Stomach smooth muscle (tissue), 2 donors: ENCODE measurements around the gene ZFP14.
A peak's percentile ranks its signal among the peaks of the same experiment; 100 is the strongest.

ENCODE experiments used
- H3K27ac ChIP-seq: one replicate; pipeline ENCODE4 v1.7.0; 2013; ENCODE audit warnings: mild to moderate bottlenecking, low read length, inconsistent platforms
- H3K27me3 ChIP-seq, 2 donors: one replicate each; pipeline ENCODE4 v1.7.0; 2013; ENCODE audit warnings: low read length in 2 of 2; ENCODE audit not compliant: insufficient read depth in 2 of 2, control insufficient read depth in 1 of 2
- H3K36me3 ChIP-seq, 2 donors: one replicate each; pipeline ENCODE4 v1.7.0; 2013; ENCODE audit warnings: low read length in 2 of 2; ENCODE audit not compliant: control insufficient read depth in 2 of 2, insufficient read depth in 2 of 2
- H3K4me1 ChIP-seq: one replicate; pipeline ENCODE4 v1.7.0; 2013; ENCODE audit warnings: low read length; ENCODE audit not compliant: control insufficient read depth, insufficient read depth
- H3K4me3 ChIP-seq, 2 donors: one replicate each; pipeline ENCODE4 v1.7.0; 2013; ENCODE audit warnings: low read length in 2 of 2
- H3K9ac ChIP-seq, 2 donors: one replicate each; pipeline ENCODE4 v1.7.0; 2013; ENCODE audit warnings: low read length in 2 of 2, mild to moderate bottlenecking in 1 of 2
- H3K9me3 ChIP-seq, 2 donors: one replicate each; pipeline ENCODE4 v1.7.0; 2013; ENCODE audit warnings: low read length in 2 of 2; ENCODE audit not compliant: control insufficient read depth in 2 of 2
- donor health status: healthy.
- donor health status: Pancreatic carcinoma.

Gene ZFP14

DNA sequence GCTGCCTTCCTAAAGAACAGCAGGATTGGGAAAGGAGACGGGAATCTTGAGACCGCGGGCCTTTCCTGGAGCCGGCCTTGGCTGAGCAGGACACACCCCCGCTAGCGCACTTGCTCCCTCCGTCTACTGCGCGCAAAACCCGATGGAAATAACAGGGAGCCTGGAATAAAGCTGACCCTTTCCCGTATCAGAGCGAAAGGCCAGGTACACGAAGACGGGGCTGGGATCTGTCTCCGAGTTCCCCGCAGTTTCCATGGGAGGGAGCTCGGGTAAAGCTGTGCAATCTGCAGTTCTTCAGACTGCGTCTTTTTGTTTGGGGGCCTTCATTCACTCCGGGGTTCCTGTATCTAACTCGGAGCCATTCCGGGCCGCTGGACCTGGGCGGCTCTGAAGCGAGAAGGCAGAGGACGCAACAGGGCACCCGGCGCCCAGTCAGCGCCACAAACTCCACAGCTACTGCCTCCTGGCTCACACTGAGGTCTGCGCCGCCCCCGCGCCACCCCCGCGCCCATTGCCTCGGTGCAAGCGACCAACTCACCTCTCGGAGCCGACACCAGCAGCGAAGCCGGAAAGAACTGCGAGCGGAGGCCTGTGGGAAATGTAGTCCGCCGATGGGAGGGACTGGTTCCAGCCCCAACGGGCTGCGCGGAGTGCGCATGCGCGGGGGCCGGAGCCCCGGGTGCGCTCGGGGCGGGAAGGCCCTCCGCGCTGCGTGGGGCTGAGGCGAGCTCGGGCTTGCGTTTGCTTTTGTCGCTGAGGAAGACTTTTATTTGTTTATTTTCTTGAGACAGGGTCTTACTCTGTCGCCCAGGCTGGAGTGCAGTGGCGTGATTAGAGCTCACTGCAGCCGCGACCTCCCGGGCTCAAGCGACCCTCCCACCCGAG, at the start of gene ZFP14:
Gene ZFP14 (minus strand): TSS at position 577 of the 885 bp plus-strand sequence. CDS start 11,309 bp downstream, outside the sequence.
- Histone ChIP-seq H3K27me3 (no peaks in the 10 kb centered on the region), H3K9me3 (no peaks in the 10 kb centered on the region), H3K4me3 (peak within 1 kb of the TSS; percentile 90 to 98), H3K27ac (peak within 1 kb of the TSS; percentile 79), H3K9ac (peak within 1 kb of the TSS; percentile 86 to 88), H3K4me1 (peaks cover 17% of the 10 kb centered on the region), H3K36me3 (no peaks in the 10 kb centered on the region)

DNA sequence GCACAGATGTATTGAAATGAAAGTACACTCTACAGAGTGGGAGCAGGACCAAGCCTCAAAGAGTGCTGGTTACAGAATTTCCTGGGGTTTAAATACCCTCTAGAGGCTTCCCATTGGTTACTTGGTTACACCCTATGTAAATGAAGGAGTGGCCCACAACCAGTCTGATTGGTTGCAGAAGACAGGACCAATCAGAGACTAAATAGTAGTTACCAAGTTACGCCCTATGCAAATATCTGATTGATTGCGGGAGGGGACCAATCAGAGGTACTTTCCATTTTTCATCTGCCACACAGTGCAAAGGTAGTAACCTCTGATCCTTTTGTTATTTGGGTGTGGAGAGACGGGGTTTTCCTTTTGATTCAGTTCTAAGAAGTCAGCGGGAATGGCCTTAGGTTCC, 44.9 kb upstream of the ZFP14 start:
- H3K27me3 ChIP-seq = peaks cover 0 to 4% of the 10 kb centered on the region in 2 donors
- H3K9me3 ChIP-seq = peaks cover 0 to 2% of the 10 kb centered on the region in 2 donors
- H3K36me3 ChIP-seq = no peaks in the 10 kb centered on the region
- no peak overlapping the region for H3K9ac ChIP-seq
- H3K4me3 ChIP-seq = no peak overlapping the region
- peaks cover 6% of the 10 kb centered on the region for H3K4me1 ChIP-seq
- H3K27ac ChIP-seq = no peak overlapping the region

DNA sequence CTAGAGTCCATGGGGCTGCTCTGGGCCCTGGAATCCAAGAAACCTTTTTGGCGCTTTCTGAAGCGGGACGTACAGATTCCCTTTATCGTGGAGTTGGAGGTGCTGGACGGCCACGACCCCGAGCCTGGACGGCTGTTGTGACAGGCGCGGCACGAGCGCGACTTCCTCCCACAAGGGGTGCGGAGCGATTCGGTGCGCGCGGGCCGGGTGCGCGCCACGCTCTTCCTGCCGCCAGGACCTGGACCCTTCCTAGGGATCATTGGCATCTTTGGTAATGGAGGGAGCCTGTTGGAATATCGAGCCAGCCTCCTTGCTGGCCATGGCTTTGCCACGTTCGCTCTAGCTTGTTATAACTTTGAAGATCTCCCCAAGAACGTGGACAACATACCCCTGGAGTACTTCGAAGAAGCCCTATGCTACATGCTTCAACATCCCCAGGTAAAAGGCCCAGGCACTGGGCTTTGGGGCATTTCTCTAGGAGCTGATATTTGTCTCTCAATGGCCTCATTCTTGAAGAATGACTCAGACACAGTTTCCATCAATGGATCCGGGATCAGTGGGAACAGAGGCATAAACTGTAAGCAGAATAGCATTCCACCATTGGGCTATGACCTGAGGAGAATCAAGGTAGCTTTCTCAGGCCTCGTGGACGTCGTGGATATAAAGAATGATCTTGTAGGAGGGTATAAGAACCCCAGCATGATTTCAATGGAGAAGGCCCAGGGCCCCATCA, 42.9 kb upstream of the ZFP14 start:
- Histone ChIP-seq H3K4me3 (peak overlapping the region; percentile 74 to 75), H3K9me3 (no peaks in the 10 kb centered on the region), H3K27me3 (peaks cover 0 to 4% of the 10 kb centered on the region in 2 donors), H3K36me3 (no peaks in the 10 kb centered on the region), H3K9ac (peak overlapping the region; percentile 47 to 55), H3K27ac (no peak overlapping the region), H3K4me1 (peaks cover 20% of the 10 kb centered on the region)

DNA sequence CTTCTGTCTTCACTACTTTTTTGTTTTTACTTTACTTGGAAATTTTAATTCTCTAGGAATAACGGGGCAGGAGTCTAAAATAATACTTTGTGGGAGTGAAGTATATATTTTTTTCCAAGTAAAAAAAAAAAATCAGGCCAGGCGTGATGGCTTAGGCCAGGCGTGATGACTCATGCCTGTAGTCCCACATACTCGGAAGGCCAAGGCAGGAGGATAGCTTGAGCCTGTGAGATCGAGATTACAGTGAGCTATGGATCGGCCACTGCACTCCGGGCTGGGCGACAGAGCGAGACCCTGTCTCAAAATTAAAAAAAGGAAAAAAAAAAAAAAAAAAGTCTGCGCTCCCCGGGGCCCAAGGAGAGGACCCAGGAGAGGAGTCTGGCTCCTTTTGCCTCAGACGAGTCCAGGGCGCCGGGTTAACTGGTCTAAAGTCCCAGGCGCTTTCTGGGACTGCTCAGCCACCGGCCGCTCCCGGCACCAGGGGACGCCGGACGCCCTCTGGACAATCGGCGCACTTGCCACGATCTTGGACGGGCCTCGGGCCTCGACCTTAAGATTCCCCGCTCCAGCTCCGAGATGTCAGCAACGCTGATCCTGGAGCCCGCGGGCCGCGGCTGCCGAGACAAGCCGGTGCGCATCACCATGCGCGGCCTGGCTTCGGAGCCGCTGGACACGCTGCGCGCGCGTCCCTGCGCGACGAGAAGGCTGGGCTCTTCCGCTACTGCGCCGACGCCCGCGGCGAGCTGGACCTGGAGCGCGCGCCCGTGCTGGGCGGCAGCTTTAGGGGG, 42.2 kb upstream of the ZFP14 start:
- Histone ChIP-seq H3K4me3 (peak overlapping the region; percentile 74 to 75), H3K27ac (no peak overlapping the region), H3K36me3 (no peaks in the 10 kb centered on the region), H3K9ac (peak overlapping the region; percentile 47 to 55), H3K4me1 (peaks cover 20% of the 10 kb centered on the region), H3K9me3 (no peaks in the 10 kb centered on the region), H3K27me3 (peaks cover 0 to 4% of the 10 kb centered on the region in 2 donors)

GRCh38 chr19:36418287-36419001, 39.4 kb upstream of the ZFP14 start, which contains the start of gene ZFP82:
ZFP82 (minus strand) TSS chr19:36418644; CDS start chr19:36409789, 8,855 bp downstream.
- Histone ChIP-seq H3K27ac (peak within 1 kb of the TSS; percentile 86), H3K4me1 (peaks cover 20% of the 10 kb centered on the region), H3K36me3 (no peaks in the 10 kb centered on the region), H3K27me3 (peaks cover 0 to 4% of the 10 kb centered on the region in 2 donors), H3K9ac (peak within 1 kb of the TSS; percentile 83 to 93), H3K4me3 (peak within 1 kb of the TSS; percentile 63 to 91), H3K9me3 (no peaks in the 10 kb centered on the region)

DNA sequence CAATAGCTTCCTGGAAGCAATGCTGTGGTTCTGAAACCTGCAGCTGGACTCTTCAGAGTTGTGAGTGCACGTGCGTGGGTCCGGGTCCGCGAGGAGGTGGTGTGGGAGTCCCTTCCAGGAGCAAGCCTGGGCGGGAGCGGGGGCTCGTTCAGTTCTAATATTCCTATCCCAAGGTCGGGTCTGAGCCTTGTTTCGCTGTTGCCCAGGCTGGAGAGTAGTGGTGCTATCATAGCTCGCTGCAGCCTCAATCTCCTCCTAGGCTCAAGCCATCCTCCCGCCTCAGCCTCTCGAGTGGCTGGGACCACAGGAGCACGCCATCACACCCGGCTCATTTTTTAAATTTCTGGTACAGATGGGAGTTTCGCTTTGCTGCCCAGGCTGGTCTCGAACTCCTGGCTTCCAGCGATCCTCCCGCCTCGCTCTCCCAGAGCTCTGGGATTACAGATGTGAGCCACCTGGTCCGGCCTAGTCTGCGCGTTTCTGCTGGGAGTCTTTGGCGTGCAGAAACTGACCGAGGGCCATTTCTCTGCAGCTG, 38.8 kb upstream of the ZFP14 start:
- no peaks in the 10 kb centered on the region for H3K36me3 ChIP-seq
- H3K4me1 ChIP-seq = peaks cover 20% of the 10 kb centered on the region
- H3K4me3 ChIP-seq = peak overlapping the region; percentile 63 to 91
- peaks cover 0 to 4% of the 10 kb centered on the region in 2 donors for H3K27me3 ChIP-seq
- peak overlapping the region; percentile 86 for H3K27ac ChIP-seq
- peak overlapping the region; percentile 83 to 93 for H3K9ac ChIP-seq
- H3K9me3 ChIP-seq = no peaks in the 10 kb centered on the region

GRCh38 chr19:36409841-36410240, 30.8 kb upstream of the ZFP14 start:
- Histone ChIP-seq H3K9me3 (no peaks in the 10 kb centered on the region), H3K27me3 (no peaks in the 10 kb centered on the region), H3K36me3 (peaks cover 24 to 32% of the 10 kb centered on the region in 2 donors), H3K4me1 (no peaks in the 10 kb centered on the region), H3K4me3 (no peak overlapping the region), H3K27ac (no peak overlapping the region), H3K9ac (no peak overlapping the region)

DNA sequence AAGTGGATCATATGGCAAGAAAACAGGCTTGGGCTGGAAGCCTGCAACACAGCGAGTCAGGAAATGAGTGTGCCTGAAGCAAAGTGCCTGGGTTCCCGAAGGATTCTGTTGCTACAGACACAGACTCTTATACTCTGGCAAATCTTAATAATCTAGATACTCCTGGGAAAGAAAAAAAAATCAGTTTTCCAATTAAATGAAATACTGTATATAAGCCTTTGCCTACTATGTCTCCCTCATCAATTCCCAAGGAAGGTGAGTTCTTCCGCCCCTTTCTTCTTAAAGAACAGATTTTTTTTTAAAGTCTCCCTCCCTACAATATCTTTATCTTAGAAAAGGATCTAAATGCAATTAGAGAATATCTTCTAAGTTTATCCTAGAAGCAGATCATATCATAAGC, 29.1 kb upstream of the ZFP14 start:
- Histone ChIP-seq H3K4me1 (no peaks in the 10 kb centered on the region), H3K27me3 (no peaks in the 10 kb centered on the region), H3K27ac (no peak overlapping the region), H3K9me3 (no peaks in the 10 kb centered on the region), H3K4me3 (no peak overlapping the region), H3K9ac (no peak overlapping the region), H3K36me3 (peaks cover 32 to 40% of the 10 kb centered on the region in 2 donors)

- Histone ChIP-seq H3K27me3 (no peaks in the 10 kb centered on the region), H3K4me3 (no peak overlapping the region), H3K27ac (no peak overlapping the region), H3K36me3 (peaks cover 42 to 53% of the 10 kb centered on the region in 2 donors), H3K9ac (no peak overlapping the region), H3K4me1 (no peaks in the 10 kb centered on the region), H3K9me3 (no peaks in the 10 kb centered on the region)
Measured at GRCh38 chr19:36404498-36404897, 25.5 kb upstream of the ZFP14 start.
